Loucy (cell line): ENCODE results near the gene APOL6.

Experiments
- H2AFZ ChIP-seq: fragments of 200-600 bp; sonication (generic); 2 replicates; pipeline ENCODE4 v1.6.0; 2016; ENCODE audit warnings: antibody characterized with exemption, mild to moderate bottlenecking, low read length, moderate library complexity
- H3F3A ChIP-seq: fragments of 200-600 bp; 2 replicates; pipeline ENCODE4 v1.6.0; 2016; ENCODE audit warnings: antibody characterized with exemption, low read depth, mild to moderate bottlenecking
- H3K27me3 ChIP-seq: fragments of 200-600 bp; sonication (generic); 2 replicates; pipeline ENCODE4 v1.6.1; 2014; ENCODE audit warnings: low read length, mild to moderate bottlenecking; ENCODE audit not compliant: insufficient read depth, poor library complexity, severe bottlenecking
- H3K36me3 ChIP-seq: fragments of 200-600 bp; sonication (generic); 2 replicates; pipeline ENCODE4 v1.6.1; 2016; ENCODE audit warnings: low read length; ENCODE audit not compliant: insufficient read depth
- H3K4me1 ChIP-seq: fragments of 200-600 bp; sonication (generic); 2 replicates; pipeline ENCODE4 v1.5.1; 2014; ENCODE audit warnings: low read length, mild to moderate bottlenecking; ENCODE audit not compliant: insufficient read depth, poor library complexity, severe bottlenecking
- H3K4me2 ChIP-seq: fragments of 200-600 bp; sonication (generic); 2 replicates; pipeline ENCODE4 v1.6.0; 2014; ENCODE audit warnings: antibody characterized with exemption, low read length, low read depth, mild to moderate bottlenecking; ENCODE audit not compliant: poor library complexity, severe bottlenecking
- H3K4me3 ChIP-seq: fragments of 200-600 bp; sonication (generic); 2 replicates; pipeline ENCODE4 v1.5.1; 2014; ENCODE audit warnings: low read length, mild to moderate bottlenecking, mixed read lengths; ENCODE audit not compliant: poor library complexity, severe bottlenecking
- H3K79me2 ChIP-seq: fragments of 200-600 bp; sonication (generic); 2 replicates; pipeline ENCODE4 v1.6.1; 2014; ENCODE audit warnings: low read length; ENCODE audit not compliant: insufficient read depth
- H3K9ac ChIP-seq: fragments of 200-600 bp; sonication (generic); 2 replicates; pipeline ENCODE4 v1.6.0; 2014; ENCODE audit warnings: mild to moderate bottlenecking, low read depth, low read length, moderate library complexity; ENCODE audit not compliant: poor library complexity, severe bottlenecking
- H3K9me2 ChIP-seq: fragments of 200-600 bp; sonication (generic); replicated peaks from 2 replicates; pipeline ENCODE4 v1.6.1; 2016; ENCODE audit warnings: low read depth, low read length, mixed read lengths
- H3K9me3 ChIP-seq: fragments of 200-600 bp; sonication (generic); 2 replicates; pipeline ENCODE4 v1.6.1; 2014; ENCODE audit warnings: mild to moderate bottlenecking, antibody characterized with exemption, low read length, low read depth; ENCODE audit not compliant: insufficient read depth
- H4K20me1 ChIP-seq: fragments of 200-600 bp; sonication (generic); 2 replicates; pipeline ENCODE4 v1.6.0; 2014; ENCODE audit warnings: antibody characterized with exemption, low read length, mild to moderate bottlenecking; ENCODE audit not compliant: insufficient read depth, poor library complexity, severe bottlenecking
- EZH2phosphoT487 ChIP-seq: fragments of 200-600 bp; IDR thresholded peaks from 2 replicates; pipeline ENCODE4 v1.6.1; 2018; ENCODE audit warnings: antibody characterized with exemption, mild to moderate bottlenecking, moderate library complexity, borderline replicate concordance
- TF ChIP-seq, protein P1 (sequence below): fragments of 200-600 bp; sonication (generic); conservative IDR thresholded peaks from 2 replicates; pipeline ENCODE4 v1.5.1; 2014; ENCODE audit warnings: mild to moderate bottlenecking, antibody characterized with exemption, low read length

APOL6 gene

GRCh38 chr22:35705141-35705540 is 56.9 kb downstream of the APOL6 start:
- H2AFZ ChIP-seq, result no peak overlapping the region
- no peaks in the 10 kb centered on the region for H3K27me3 ChIP-seq
- H3K9ac ChIP-seq, result no peak overlapping the region
- no peaks in the 10 kb centered on the region for H4K20me1 ChIP-seq
- no peaks in the 10 kb centered on the region for H3K36me3 ChIP-seq
- H3K4me1 ChIP-seq, result no peaks in the 10 kb centered on the region
- no peak overlapping the region for H3K4me2 ChIP-seq
- H3K79me2 ChIP-seq, result no peaks in the 10 kb centered on the region
- H3K4me3 ChIP-seq, result no peak overlapping the region
- no peaks in the 10 kb centered on the region for H3K9me2 ChIP-seq
- H3F3A ChIP-seq, result no peaks in the 10 kb centered on the region
- H3K9me3 ChIP-seq, result no peaks in the 10 kb centered on the region
- no peak for TF ChIP-seq EZH2phosphoT487
- TF ChIP-seq, protein P1, sequence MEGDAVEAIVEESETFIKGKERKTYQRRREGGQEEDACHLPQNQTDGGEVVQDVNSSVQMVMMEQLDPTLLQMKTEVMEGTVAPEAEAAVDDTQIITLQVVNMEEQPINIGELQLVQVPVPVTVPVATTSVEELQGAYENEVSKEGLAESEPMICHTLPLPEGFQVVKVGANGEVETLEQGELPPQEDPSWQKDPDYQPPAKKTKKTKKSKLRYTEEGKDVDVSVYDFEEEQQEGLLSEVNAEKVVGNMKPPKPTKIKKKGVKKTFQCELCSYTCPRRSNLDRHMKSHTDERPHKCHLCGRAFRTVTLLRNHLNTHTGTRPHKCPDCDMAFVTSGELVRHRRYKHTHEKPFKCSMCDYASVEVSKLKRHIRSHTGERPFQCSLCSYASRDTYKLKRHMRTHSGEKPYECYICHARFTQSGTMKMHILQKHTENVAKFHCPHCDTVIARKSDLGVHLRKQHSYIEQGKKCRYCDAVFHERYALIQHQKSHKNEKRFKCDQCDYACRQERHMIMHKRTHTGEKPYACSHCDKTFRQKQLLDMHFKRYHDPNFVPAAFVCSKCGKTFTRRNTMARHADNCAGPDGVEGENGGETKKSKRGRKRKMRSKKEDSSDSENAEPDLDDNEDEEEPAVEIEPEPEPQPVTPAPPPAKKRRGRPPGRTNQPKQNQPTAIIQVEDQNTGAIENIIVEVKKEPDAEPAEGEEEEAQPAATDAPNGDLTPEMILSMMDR, result no peak

GRCh38 chr22:35708453-35708852 is 60.2 kb downstream of the APOL6 start:
- Histone ChIP-seq H3K36me3 (no peaks in the 10 kb centered on the region), H3K4me3 (no peak overlapping the region)
- no peak for TF ChIP-seq EZH2phosphoT487
- TF ChIP-seq, protein P1, result no peak

DNA sequence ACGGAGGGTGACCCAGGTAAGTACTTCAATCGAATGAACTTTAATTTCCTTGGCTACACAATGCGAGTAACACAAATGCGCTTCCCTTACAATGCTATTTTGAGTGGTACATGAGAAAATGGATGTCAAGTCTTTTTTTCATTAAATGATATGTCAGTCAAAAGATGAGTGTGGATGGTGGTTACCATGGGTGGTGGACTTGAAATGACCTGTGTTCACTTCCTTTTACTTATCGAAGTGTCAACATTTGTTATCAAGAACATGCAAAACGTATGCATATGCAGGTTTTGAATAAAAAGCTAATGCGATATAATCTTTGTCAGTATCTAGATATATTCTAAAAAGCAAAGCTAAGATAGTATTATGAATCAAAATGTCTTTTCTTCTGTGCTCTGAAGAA is 60.7 kb downstream of the APOL6 start:
- no peak for TF ChIP-seq EZH2phosphoT487
- TF ChIP-seq, protein P1, result no peak
- Histone ChIP-seq H4K20me1 (no peaks in the 10 kb centered on the region), H2AFZ (no peak overlapping the region), H3K27me3 (no peaks in the 10 kb centered on the region), H3K9me3 (0 out of 2 replicates have a peak, but pooled peaks cover 3% of the 10 kb centered on the region), H3K79me2 (no peaks in the 10 kb centered on the region), H3F3A (no peaks in the 10 kb centered on the region), H3K4me3 (no peak overlapping the region), H3K4me2 (no peak overlapping the region), H3K4me1 (no peaks in the 10 kb centered on the region), H3K36me3 (no peaks in the 10 kb centered on the region), H3K9ac (no peak overlapping the region), H3K9me2 (no peaks in the 10 kb centered on the region)

More at GRCh38 chr22:35708453-35708852, 60.2 kb downstream of the APOL6 start:
- Histone ChIP-seq H2AFZ (no peak overlapping the region), H3K4me1 (no peaks in the 10 kb centered on the region), H3F3A (no peaks in the 10 kb centered on the region), H3K9me3 (0 out of 2 replicates have a peak, but pooled peaks cover 3% of the 10 kb centered on the region), H4K20me1 (no peaks in the 10 kb centered on the region), H3K79me2 (no peaks in the 10 kb centered on the region), H3K4me2 (no peak overlapping the region), H3K27me3 (no peaks in the 10 kb centered on the region), H3K9me2 (no peaks in the 10 kb centered on the region), H3K9ac (no peak overlapping the region)
